GM12892 (cell line): ENCODE measurements around the gene MAS1L.

Experiments
- POLR2A ChIP-seq: IDR thresholded peaks from 2 replicates; pipeline ENCODE4 v1.6.1; 2011; ENCODE audit warnings: low read depth, low read length, control low read depth
- POLR2AphosphoS5 ChIP-seq: IDR thresholded peaks from 2 replicates; pipeline ENCODE4 v1.6.1; 2011; ENCODE audit warnings: low read depth, low read length, control low read depth
- TAF1 ChIP-seq: IDR thresholded peaks from 2 replicates; pipeline ENCODE4 v1.6.1; 2011; ENCODE audit warnings: low read depth, mild to moderate bottlenecking, control low read depth, low read length, borderline replicate concordance

- TF ChIP-seq POLR2AphosphoS5: no peak
- no peak for TF ChIP-seq POLR2A
- TF ChIP-seq TAF1: no peak
Measured at GRCh38 chr6:29517728-29518440, 30.1 kb upstream of the MAS1L start.
